Endothelial cell of umbilical vein (primary cell): ENCODE data around the gene KCTD20. TPM values are rescaled to one million over a fixed set of nuclear protein-coding genes. Genes with fewer than 3 reads are reported as not detected.

Experiments
- BruUV-seq: library from RNA; stranded (reverse); fragments of 400-500 nt; replicated peaks from 2 replicates; lab custom pipeline; 2021; lab: Mats Ljungman, UMichigan
- CTCF ChIA-PET: fragments of 300-600, 350-600 bp; sonication (Branson Sonifier 250); formaldehyde crosslinking; loops from one replicate; lab custom pipeline; 2021; ENCODE audit warnings: antibody characterized with exemption, inconsistent platforms; lab: Charles Lee
- POLR2A ChIA-PET: fragments of 300-600, 350-600 bp; sonication (Branson Sonifier 250); formaldehyde crosslinking; loops from one replicate; lab custom pipeline; 2021; ENCODE audit warnings: antibody characterized with exemption, inconsistent platforms; lab: Charles Lee
- DNase-seq: peaks from one replicate; pipeline ENCODE4 v3.0.0-alpha.2; 2011; ENCODE audit warnings: low read depth, low spot score
- FAIRE-seq: peaks from 2 replicates; lab custom pipeline; 2011; peaks lifted over from hg19 to GRCh38; lab: Jason Lieb, UNC
- H2AFZ ChIP-seq: 2 replicates; pipeline ENCODE4 v1.6.0; 2012; ENCODE audit warnings: low read depth, low read length, control low read depth, inconsistent platforms
- H3K27ac ChIP-seq: 2 replicates; pipeline ENCODE4 v1.5.1; 2011; ENCODE audit warnings: low read depth, mild to moderate bottlenecking, control low read depth, low read length, moderate library complexity; ENCODE audit not compliant: insufficient read depth
- H3K27me3 ChIP-seq, 2 experiments: 2 replicates each; pipeline versions ENCODE4 v1.6.0 to v1.6.1; 2011; ENCODE audit warnings: low read length in 2 of 2, mixed read lengths in 1 of 2; ENCODE audit not compliant: control insufficient read depth in 2 of 2, insufficient read depth in 2 of 2
- H3K36me3 ChIP-seq, 2 experiments: 2 replicates in 1 of 2; 3 replicates in 1 of 2; pipeline ENCODE4 v1.5.1; 2011; ENCODE audit warnings: low read length in 2 of 2, mild to moderate bottlenecking in 1 of 2, moderate library complexity in 1 of 2; ENCODE audit not compliant: control insufficient read depth in 2 of 2, insufficient read depth in 2 of 2; ENCODE audit errors: extremely low read depth in 1 of 2
- H3K4me1 ChIP-seq: 3 replicates; pipeline ENCODE4 v1.5.1; 2011; ENCODE audit warnings: mild to moderate bottlenecking, low read length; ENCODE audit not compliant: control insufficient read depth, insufficient read depth; ENCODE audit errors: extremely low read depth
- H3K4me2 ChIP-seq: 2 replicates; pipeline ENCODE4 v1.6.1; 2011; ENCODE audit warnings: low read length, control low read depth, mixed read lengths; ENCODE audit not compliant: insufficient read depth
- H3K4me3 ChIP-seq, 3 experiments: fragments of 200-600 bp in 1 of 3; sonication (generic), shearing (Covaris generic) in 1 of 3; replicated peaks in 1 of 3; 2 replicates each; pipeline ENCODE4 v1.5.1; 2011 to 2016; ENCODE audit warnings: control low read depth in 3 of 3, low read length in 3 of 3, mild to moderate bottlenecking in 2 of 3, inconsistent platforms in 1 of 3, low read depth in 1 of 3, moderate library complexity in 1 of 3; ENCODE audit not compliant: insufficient read depth in 1 of 3
- H3K79me2 ChIP-seq: 2 replicates; pipeline ENCODE4 v1.6.0; 2012; ENCODE audit warnings: low read length, inconsistent platforms; ENCODE audit not compliant: control insufficient read depth, insufficient read depth
- H3K9ac ChIP-seq: replicated peaks from 2 replicates; pipeline ENCODE3; 2011; ENCODE audit warnings: low read length, control low read depth; ENCODE audit not compliant: insufficient read depth; ENCODE audit errors: extremely low read depth
- H3K9me1 ChIP-seq: replicated peaks from 3 replicates; pipeline ENCODE4 v1.6.0; 2011; ENCODE audit warnings: mild to moderate bottlenecking, low read length; ENCODE audit not compliant: control insufficient read depth, insufficient read depth; ENCODE audit errors: extremely low read depth
- H3K9me3 ChIP-seq: replicated peaks from 2 replicates; pipeline ENCODE4 v1.5.1; 2012; ENCODE audit warnings: low read length, inconsistent platforms; ENCODE audit not compliant: control insufficient read depth, insufficient read depth
- H4K20me1 ChIP-seq: replicated peaks from 2 replicates; pipeline ENCODE3; 2011; ENCODE audit warnings: mild to moderate bottlenecking, low read length; ENCODE audit not compliant: control insufficient read depth, insufficient read depth; ENCODE audit errors: extremely low read depth
- CTCF ChIP-seq, 2 donors: IDR thresholded peaks; 1 replicate in 1 of 2; 2 replicates in 1 of 2; pipeline ENCODE4 v1.5.1; 2011; ENCODE audit warnings: low read length in 2 of 2, mild to moderate bottlenecking in 2 of 2, moderate library complexity in 2 of 2, control low read depth in 1 of 2, inconsistent platforms in 1 of 2, low read depth in 1 of 2; ENCODE audit not compliant: insufficient read depth in 1 of 2; ENCODE audit errors: extremely low read depth in 1 of 2
- EZH2 ChIP-seq: IDR thresholded peaks from 2 replicates; pipeline ENCODE4 v1.6.1; 2012; ENCODE audit warnings: borderline replicate concordance, low read depth, mild to moderate bottlenecking, moderate library complexity, low read length, inconsistent platforms; ENCODE audit not compliant: severe bottlenecking
- dilution Hi-C: fragments of 300-500 bp; cut with MboI; formaldehyde crosslinking; loops from one replicate; pipeline ENCODE4 v1.15.0; 2019; ENCODE audit warnings: low sequenced_read_pairs; ENCODE audit not compliant: extremely low pct_ligation_motif_present
- intact Hi-C: fragments of 100-400 bp; cut with micrococcal nuclease; formaldehyde crosslinking; loops from one replicate; pipeline ENCODE4 v1.10.0; 2022
- polyA plus RNA-seq, 4 experiments: library from polyadenylated mRNA; depleted of rRNA in 3 of 4; stranded (reverse) in 3 of 4; unstranded in 1 of 4; fragments of >200 nt; gene quantifications; 2 replicates each; pipeline versions ENCODE4 v1.2.1 to v1.2.3, GENCODE V29; 2011 to 2012; ENCODE audit warnings: missing spikeins in 1 of 4
- total RNA-seq: library from RNA; stranded (reverse); gene quantifications from 2 replicates; pipeline ENCODE4 v1.2.3, GENCODE V29; 2021

The KCTD20 gene
- total and polyA plus RNA-seq, 2 donors (not counting 3 experiments of a cell fraction or from before 2014, with no cell fraction given): 26.2 to 47.2 TPM

- H3K4me2 ChIP-seq: peak overlapping the region; percentile 98
- no peaks in the 10 kb centered on the region for H3K36me3 ChIP-seq
- peaks cover 36% of the 10 kb centered on the region for H3K4me1 ChIP-seq
- no peaks in the 10 kb centered on the region for H3K9me1 ChIP-seq
- peak overlapping the region; percentile 78 to 96 (median 91) for H3K4me3 ChIP-seq
- BruUV-seq: TSS peak; percentile 44
- DNase-seq (peak; percentile 36), FAIRE-seq (no peak)
- H3K27me3 ChIP-seq: no peaks in the 10 kb centered on the region
- dilution Hi-C loops (no loop called here), intact Hi-C loops (loop anchor here (2.0 to 5.0 kb wide), 3 partner anchors 149 to 799 kb away; partner anchors contain the start of genes CDKN1A and SRSF3)
- peak overlapping the region; percentile 74 for H2AFZ ChIP-seq
- POLR2A ChIA-PET: interaction anchor here (1.0 kb wide), 1 partner anchor 9 kb away, joined by 4 read pairs; no protein-coding TSS in a partner anchor
- H3K27ac ChIP-seq: peak overlapping the region; percentile 95
- TF ChIP-seq CTCF (IDR thresholded peaks at IDR 0.05; ENCODE audit: extremely low read depth in 1 of 2, insufficient read depth in 1 of 2, low read depth in 1 of 2, low read length in 2 of 2) (peak in 1 of 2 donors; percentile 4), EZH2 (no peak)
- peak overlapping the region; percentile 91 for H3K9ac ChIP-seq
- H4K20me1 ChIP-seq: peaks cover 5% of the 10 kb centered on the region
- no peaks in the 10 kb centered on the region for H3K9me3 ChIP-seq
- CTCF ChIA-PET: interaction anchor here (1.0 to 2.2 kb wide), 4 partner anchors 15 to 103 kb away, joined by 3 to 18 read pairs (median 4); partner anchors contain the start of gene ETV7
- H3K79me2 ChIP-seq: peaks cover 50% of the 10 kb centered on the region
Measured at GRCh38 chr6:36443471-36444428, 950 bp downstream of the KCTD20 start.
